ENCODE results near the gene CLMN. TPM values are rescaled to one million over a fixed set of nuclear protein-coding genes. Genes with fewer than 3 reads are reported as not detected.

Gene CLMN
- total and polyA plus RNA-seq, 2 of the 13 experiments (the other 11 are each of a cell fraction or from before 2014, with no cell fraction given): 15.1 to 16.7 TPM

DNA sequence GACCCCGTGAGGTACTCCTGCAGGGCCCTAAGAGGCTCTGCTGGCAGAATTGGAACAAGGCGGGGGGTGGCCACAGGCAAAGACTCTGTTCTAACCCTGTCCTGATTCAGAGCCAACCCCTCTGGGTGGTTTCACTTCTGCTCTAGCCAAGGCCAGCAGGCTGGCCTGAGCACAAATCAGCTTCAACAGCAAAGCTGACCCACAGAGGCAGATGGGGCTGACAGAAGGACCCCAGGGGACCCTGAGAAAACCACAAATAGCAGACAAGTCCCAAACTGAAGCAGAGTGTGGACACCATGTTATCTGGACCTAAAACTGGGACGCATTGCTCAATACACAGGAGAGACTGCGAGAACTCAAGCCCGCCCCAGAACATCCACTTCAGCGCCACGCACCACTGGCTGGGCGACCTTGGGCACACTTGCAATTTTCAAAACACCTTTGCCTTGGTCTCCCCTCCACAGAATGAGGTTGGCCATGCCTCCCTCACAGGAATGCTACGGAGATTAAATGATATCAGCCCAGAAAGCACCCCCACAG lies 85.9 kb downstream of the CLMN start:
- no TSS peak for BruUV-seq (replicated peaks)
- 88% methylated on average over 9 of the region's 9 CpGs for WGBS (ENCODE audit: low lambda C conversion rate)
- H4K20me1 ChIP-seq (ENCODE audit: insufficient read depth, low read length): peaks cover 6% of the 10 kb centered on the region; the same call in 1 of the 2 replicates
- no peak overlapping the region for H3K4me2 ChIP-seq (ENCODE audit: low read depth, low read length)
- H3K79me2 ChIP-seq (ENCODE audit: insufficient read depth, low read length): no peaks in the 10 kb centered on the region
- no peak for DNase-seq (ENCODE audit: low spot score)
- no peak for ATAC-seq
- H2AFZ ChIP-seq (ENCODE audit: low read length): no peak overlapping the region
- POLR2A ChIA-PET: no interaction called here
- no peaks in the 10 kb centered on the region for H3K27me3 ChIP-seq (ENCODE audit: control insufficient read depth in 1 of 2, insufficient read depth in 2 of 2, low read length in 2 of 2)
- intact Hi-C loops (cut with micrococcal nuclease; ENCODE audit: unreplicated experiment) (no loop called here), in situ Hi-C loops (cut with HindIII; ENCODE audit: extremely low pct_ligation_motif_present, low pct_unique_long_range_greater_than_20kb) (no loop called here)
- no peak for FAIRE-seq
- H3K4me1 ChIP-seq (ENCODE audit: insufficient read depth, low read length): peaks cover 38% of the 10 kb centered on the region
- no peaks in the 10 kb centered on the region for H3K9me3 ChIP-seq (ENCODE audit: low read length)
- H3K4me3 ChIP-seq (replicated peaks in 1 of 3; ENCODE audit: insufficient read depth in 1 of 3, low read depth in 2 of 3, low read length in 3 of 3): no peak overlapping the region
- H3K36me3 ChIP-seq (replicated peaks in 1 of 2; ENCODE audit: control insufficient read depth in 1 of 2, insufficient read depth in 2 of 2, low read length in 2 of 2): no peaks in the 10 kb centered on the region; a peak in 1 of 5 replicates
- no peak overlapping the region for H3K27ac ChIP-seq (ENCODE audit: extremely low read length, insufficient read depth, low read length)
- CTCF ChIA-PET (ENCODE audit: low intra/inter-chr PET ratio, low total read pairs): no interaction called here
- TF ChIP-seq ZNF883 (CRISPR knock-in tag; IDR thresholded peaks at IDR 0.05; ENCODE audit: not compliant biosample characterization) (no peak), SKI (IDR thresholded peaks at IDR 0.05; ENCODE audit: partially characterized antibody) (no peak), ZNF484 (CRISPR knock-in tag; IDR thresholded peaks at IDR 0.05; ENCODE audit: borderline replicate concordance, low read depth) (no peak), MTF1 (CRISPR knock-in tag; IDR thresholded peaks at IDR 0.05) (no peak), NCOA1 (CRISPR knock-in tag; IDR thresholded peaks at IDR 0.05) (no peak), NONO (IDR thresholded peaks at IDR 0.05) (no peak), NONO (CRISPR knock-in tag; conservative IDR thresholded peaks at IDR 0.05) (no peak), ELF3 (CRISPR knock-in tag; IDR thresholded peaks at IDR 0.05) (no peak), SATB2 (CRISPR knock-in tag; IDR thresholded peaks at IDR 0.05) (no peak), HCFC1 (IDR thresholded peaks at IDR 0.05; ENCODE audit: low read depth, low read length) (no peak), NFRKB (IDR thresholded peaks at IDR 0.05) (no peak), CSRNP1 (CRISPR knock-in tag; IDR thresholded peaks at IDR 0.05) (no peak), SOX5 (CRISPR knock-in tag; IDR thresholded peaks at IDR 0.05; ENCODE audit: borderline replicate concordance) (no peak)
- TF ChIP-seq, protein P1, sequence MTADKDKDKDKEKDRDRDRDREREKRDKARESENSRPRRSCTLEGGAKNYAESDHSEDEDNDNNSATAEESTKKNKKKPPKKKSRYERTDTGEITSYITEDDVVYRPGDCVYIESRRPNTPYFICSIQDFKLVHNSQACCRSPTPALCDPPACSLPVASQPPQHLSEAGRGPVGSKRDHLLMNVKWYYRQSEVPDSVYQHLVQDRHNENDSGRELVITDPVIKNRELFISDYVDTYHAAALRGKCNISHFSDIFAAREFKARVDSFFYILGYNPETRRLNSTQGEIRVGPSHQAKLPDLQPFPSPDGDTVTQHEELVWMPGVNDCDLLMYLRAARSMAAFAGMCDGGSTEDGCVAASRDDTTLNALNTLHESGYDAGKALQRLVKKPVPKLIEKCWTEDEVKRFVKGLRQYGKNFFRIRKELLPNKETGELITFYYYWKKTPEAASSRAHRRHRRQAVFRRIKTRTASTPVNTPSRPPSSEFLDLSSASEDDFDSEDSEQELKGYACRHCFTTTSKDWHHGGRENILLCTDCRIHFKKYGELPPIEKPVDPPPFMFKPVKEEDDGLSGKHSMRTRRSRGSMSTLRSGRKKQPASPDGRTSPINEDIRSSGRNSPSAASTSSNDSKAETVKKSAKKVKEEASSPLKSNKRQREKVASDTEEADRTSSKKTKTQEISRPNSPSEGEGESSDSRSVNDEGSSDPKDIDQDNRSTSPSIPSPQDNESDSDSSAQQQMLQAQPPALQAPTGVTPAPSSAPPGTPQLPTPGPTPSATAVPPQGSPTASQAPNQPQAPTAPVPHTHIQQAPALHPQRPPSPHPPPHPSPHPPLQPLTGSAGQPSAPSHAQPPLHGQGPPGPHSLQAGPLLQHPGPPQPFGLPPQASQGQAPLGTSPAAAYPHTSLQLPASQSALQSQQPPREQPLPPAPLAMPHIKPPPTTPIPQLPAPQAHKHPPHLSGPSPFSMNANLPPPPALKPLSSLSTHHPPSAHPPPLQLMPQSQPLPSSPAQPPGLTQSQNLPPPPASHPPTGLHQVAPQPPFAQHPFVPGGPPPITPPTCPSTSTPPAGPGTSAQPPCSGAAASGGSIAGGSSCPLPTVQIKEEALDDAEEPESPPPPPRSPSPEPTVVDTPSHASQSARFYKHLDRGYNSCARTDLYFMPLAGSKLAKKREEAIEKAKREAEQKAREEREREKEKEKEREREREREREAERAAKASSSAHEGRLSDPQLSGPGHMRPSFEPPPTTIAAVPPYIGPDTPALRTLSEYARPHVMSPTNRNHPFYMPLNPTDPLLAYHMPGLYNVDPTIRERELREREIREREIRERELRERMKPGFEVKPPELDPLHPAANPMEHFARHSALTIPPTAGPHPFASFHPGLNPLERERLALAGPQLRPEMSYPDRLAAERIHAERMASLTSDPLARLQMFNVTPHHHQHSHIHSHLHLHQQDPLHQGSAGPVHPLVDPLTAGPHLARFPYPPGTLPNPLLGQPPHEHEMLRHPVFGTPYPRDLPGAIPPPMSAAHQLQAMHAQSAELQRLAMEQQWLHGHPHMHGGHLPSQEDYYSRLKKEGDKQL (CRISPR knock-in tag; IDR thresholded peaks at IDR 0.05; ENCODE audit: low read depth): no peak
- no peak overlapping the region for H3K9ac ChIP-seq (ENCODE audit: insufficient read depth, low read depth, low read length)

Measured in HepG2 (cell line).